SK-N-SH (cell line): ENCODE results near the gene PTPRD.

ENCODE experiments used
- EP300 ChIP-seq, 2 experiments: IDR thresholded peaks; 2 replicates each; pipeline versions ENCODE4 v1.4.0 to v1.6.1; 2012; ENCODE audit warnings: borderline replicate concordance in 1 of 2, low read depth in 1 of 2, low read length in 1 of 2
- EZH2phosphoT487 ChIP-seq: fragments of 200-600 bp; sonication (generic); IDR thresholded peaks from 2 replicates; pipeline ENCODE4 v1.6.1; 2017; ENCODE audit warnings: low read depth, mixed run types, mild to moderate bottlenecking, antibody characterized with exemption, moderate library complexity, borderline replicate concordance
- GABPA ChIP-seq: IDR thresholded peaks from 2 replicates; pipeline ENCODE4 v1.4.0; 2012; ENCODE audit warnings: low read depth, mild to moderate bottlenecking
- POLR2AphosphoS5 ChIP-seq: IDR thresholded peaks from 2 replicates; pipeline ENCODE4 v1.6.1; 2012; ENCODE audit warnings: low read depth, low read length
- RFX5 ChIP-seq: IDR thresholded peaks from 2 replicates; pipeline ENCODE4 v1.6.1; 2012; ENCODE audit warnings: mild to moderate bottlenecking, improper control_type of control experiment, low read length
- RXRA ChIP-seq: IDR thresholded peaks from 2 replicates; pipeline ENCODE4 v1.4.0; 2012; ENCODE audit warnings: low read depth, mild to moderate bottlenecking, borderline replicate concordance
- SMC3 ChIP-seq: IDR thresholded peaks from 2 replicates; pipeline ENCODE4 v1.6.1; 2012; ENCODE audit warnings: low read depth, low read length, improper control_type of control experiment
- TCF12 ChIP-seq: IDR thresholded peaks from 2 replicates; pipeline ENCODE4 v1.4.0; 2012
- YY1 ChIP-seq: IDR thresholded peaks from 2 replicates; pipeline ENCODE4 v1.4.0; 2012; ENCODE audit warnings: low read depth, mild to moderate bottlenecking
- TF ChIP-seq, protein P1 (sequence below): fragments of 200-600 bp; sonication (generic); IDR thresholded peaks from 2 replicates; pipeline ENCODE4 v1.6.1; 2017; ENCODE audit warnings: antibody characterized with exemption, mild to moderate bottlenecking, moderate library complexity
- TF ChIP-seq, protein P2 (sequence below): IDR thresholded peaks from 2 replicates; pipeline ENCODE4 v1.4.0; 2012; ENCODE audit warnings: low read depth, borderline replicate concordance
- TF ChIP-seq, protein P3 (sequence below): fragments of 150-350 bp; IDR thresholded peaks from 2 replicates; pipeline ENCODE4 v1.6.1; 2017; ENCODE audit warnings: antibody characterized with exemption, low read length, low read depth, borderline replicate concordance
- TF ChIP-seq, protein P4 (sequence below): IDR thresholded peaks from 2 replicates; pipeline ENCODE4; 2012

DNA sequence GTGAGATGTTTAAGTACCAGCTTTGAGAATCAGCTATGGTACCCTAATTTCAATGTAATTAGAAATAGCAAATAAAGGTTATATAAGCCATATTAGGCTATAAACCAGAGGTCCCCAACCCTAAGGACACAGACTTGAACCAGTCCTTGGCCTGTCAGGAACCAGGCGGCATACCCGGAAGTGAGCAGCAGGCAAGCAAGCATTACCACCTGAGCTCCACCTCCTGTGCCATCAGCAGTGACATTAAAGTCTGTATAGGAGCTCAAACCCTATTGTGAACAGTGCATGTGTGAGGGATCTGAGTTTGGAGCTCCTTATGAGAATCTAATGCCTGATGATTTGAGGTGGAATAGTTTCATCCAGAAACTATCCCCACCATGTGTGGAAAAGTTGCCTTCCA, 1009.5 kb downstream of the PTPRD start:
- TF ChIP-seq RXRA (no peak), POLR2AphosphoS5 (no peak), RFX5 (no peak), SMC3 (no peak), YY1 (no peak), GABPA (no peak), EZH2phosphoT487 (no peak), TCF12 (no peak), EP300 (IDR thresholded peaks at IDR 0.05; ENCODE audit: borderline replicate concordance in 1 of 2, low read depth in 1 of 2, low read length in 1 of 2) (no peak)
- TF ChIP-seq, protein P1, sequence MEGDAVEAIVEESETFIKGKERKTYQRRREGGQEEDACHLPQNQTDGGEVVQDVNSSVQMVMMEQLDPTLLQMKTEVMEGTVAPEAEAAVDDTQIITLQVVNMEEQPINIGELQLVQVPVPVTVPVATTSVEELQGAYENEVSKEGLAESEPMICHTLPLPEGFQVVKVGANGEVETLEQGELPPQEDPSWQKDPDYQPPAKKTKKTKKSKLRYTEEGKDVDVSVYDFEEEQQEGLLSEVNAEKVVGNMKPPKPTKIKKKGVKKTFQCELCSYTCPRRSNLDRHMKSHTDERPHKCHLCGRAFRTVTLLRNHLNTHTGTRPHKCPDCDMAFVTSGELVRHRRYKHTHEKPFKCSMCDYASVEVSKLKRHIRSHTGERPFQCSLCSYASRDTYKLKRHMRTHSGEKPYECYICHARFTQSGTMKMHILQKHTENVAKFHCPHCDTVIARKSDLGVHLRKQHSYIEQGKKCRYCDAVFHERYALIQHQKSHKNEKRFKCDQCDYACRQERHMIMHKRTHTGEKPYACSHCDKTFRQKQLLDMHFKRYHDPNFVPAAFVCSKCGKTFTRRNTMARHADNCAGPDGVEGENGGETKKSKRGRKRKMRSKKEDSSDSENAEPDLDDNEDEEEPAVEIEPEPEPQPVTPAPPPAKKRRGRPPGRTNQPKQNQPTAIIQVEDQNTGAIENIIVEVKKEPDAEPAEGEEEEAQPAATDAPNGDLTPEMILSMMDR = no peak
- TF ChIP-seq, protein P2, sequence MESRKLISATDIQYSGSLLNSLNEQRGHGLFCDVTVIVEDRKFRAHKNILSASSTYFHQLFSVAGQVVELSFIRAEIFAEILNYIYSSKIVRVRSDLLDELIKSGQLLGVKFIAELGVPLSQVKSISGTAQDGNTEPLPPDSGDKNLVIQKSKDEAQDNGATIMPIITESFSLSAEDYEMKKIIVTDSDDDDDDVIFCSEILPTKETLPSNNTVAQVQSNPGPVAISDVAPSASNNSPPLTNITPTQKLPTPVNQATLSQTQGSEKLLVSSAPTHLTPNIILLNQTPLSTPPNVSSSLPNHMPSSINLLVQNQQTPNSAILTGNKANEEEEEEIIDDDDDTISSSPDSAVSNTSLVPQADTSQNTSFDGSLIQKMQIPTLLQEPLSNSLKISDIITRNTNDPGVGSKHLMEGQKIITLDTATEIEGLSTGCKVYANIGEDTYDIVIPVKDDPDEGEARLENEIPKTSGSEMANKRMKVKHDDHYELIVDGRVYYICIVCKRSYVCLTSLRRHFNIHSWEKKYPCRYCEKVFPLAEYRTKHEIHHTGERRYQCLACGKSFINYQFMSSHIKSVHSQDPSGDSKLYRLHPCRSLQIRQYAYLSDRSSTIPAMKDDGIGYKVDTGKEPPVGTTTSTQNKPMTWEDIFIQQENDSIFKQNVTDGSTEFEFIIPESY = no peak
- TF ChIP-seq, protein P3, sequence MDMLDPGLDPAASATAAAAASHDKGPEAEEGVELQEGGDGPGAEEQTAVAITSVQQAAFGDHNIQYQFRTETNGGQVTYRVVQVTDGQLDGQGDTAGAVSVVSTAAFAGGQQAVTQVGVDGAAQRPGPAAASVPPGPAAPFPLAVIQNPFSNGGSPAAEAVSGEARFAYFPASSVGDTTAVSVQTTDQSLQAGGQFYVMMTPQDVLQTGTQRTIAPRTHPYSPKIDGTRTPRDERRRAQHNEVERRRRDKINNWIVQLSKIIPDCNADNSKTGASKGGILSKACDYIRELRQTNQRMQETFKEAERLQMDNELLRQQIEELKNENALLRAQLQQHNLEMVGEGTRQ = no peak
- TF ChIP-seq, protein P4, sequence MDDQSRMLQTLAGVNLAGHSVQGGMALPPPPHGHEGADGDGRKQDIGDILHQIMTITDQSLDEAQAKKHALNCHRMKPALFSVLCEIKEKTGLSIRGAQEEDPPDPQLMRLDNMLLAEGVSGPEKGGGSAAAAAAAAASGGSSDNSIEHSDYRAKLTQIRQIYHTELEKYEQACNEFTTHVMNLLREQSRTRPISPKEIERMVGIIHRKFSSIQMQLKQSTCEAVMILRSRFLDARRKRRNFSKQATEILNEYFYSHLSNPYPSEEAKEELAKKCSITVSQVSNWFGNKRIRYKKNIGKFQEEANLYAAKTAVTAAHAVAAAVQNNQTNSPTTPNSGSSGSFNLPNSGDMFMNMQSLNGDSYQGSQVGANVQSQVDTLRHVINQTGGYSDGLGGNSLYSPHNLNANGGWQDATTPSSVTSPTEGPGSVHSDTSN = no peak
